Muscle layer of duodenum (tissue), 2 donors: ENCODE measurements around the gene SSRP1.

Experiments used
- H3K27ac ChIP-seq: one replicate; pipeline ENCODE4 v1.7.0; 2013; ENCODE audit warnings: mild to moderate bottlenecking, low read length
- H3K27me3 ChIP-seq: one replicate; pipeline ENCODE4 v1.7.0; 2013; ENCODE audit warnings: low read depth, mild to moderate bottlenecking, control low read depth, low read length
- H3K36me3 ChIP-seq, 2 donors: one replicate each; pipeline ENCODE4 v1.7.0; 2013; ENCODE audit warnings: low read length in 2 of 2, control low read depth in 1 of 2, mild to moderate bottlenecking in 1 of 2; ENCODE audit not compliant: insufficient read depth in 2 of 2, control insufficient read depth in 1 of 2
- H3K4me1 ChIP-seq, 2 donors: one replicate each; pipeline ENCODE4 v1.7.0; 2013; ENCODE audit warnings: low read length in 2 of 2, mild to moderate bottlenecking in 2 of 2, control low read depth in 1 of 2, moderate library complexity in 1 of 2; ENCODE audit not compliant: insufficient read depth in 2 of 2, control insufficient read depth in 1 of 2
- H3K4me3 ChIP-seq, 2 donors: one replicate each; pipeline ENCODE4 v1.7.0; 2013; ENCODE audit warnings: low read length in 2 of 2, low read depth in 1 of 2, mild to moderate bottlenecking in 1 of 2
- H3K9me3 ChIP-seq, 2 donors: one replicate each; pipeline ENCODE4 v1.7.0; 2013; ENCODE audit warnings: low read length in 2 of 2, control low read depth in 1 of 2, mild to moderate bottlenecking in 1 of 2; ENCODE audit not compliant: control insufficient read depth in 1 of 2
- donor health status: healthy.

The SSRP1 gene

GRCh38 chr11:57276169-57276970, 59.3 kb downstream of the SSRP1 start:
- Histone ChIP-seq H3K9me3 (peaks cover 6 to 13% of the 10 kb centered on the region in 2 donors), H3K4me1 (peaks cover 6 to 9% of the 10 kb centered on the region in 2 donors), H3K27me3 (no peaks in the 10 kb centered on the region), H3K36me3 (no peaks in the 10 kb centered on the region), H3K4me3 (no peak overlapping the region), H3K27ac (no peak overlapping the region)
